Measurements from ENCODE around the gene ROR1. TPM values are rescaled to one million over a fixed set of nuclear protein-coding genes. Genes with fewer than 3 reads are reported as not detected.

The ROR1 gene
- total and polyA plus RNA-seq, 2 of the 13 experiments (the other 11 are each of a cell fraction or from before 2014, with no cell fraction given) = 0.58 to 2.3 TPM

DNA sequence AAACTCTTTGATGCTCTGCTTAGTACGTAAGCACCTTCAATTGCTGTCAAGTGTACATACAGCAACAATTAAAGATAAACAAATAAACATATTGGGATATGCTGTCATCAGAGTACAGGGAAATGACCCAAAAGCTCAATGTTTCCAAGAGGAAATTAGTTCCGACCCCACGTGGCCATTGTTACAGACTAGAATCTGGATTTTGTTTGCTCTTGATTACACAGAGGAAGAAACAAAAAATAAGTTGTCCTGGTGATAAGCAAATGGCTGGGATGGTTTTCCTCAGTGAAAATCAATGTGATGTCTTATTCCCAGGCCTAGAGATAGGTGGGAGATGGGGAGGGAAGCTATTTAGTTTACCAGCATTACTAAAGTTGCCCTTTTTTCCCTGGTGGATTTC is 316.6 kb downstream of the ROR1 start:
- no peaks in the 10 kb centered on the region for H3K36me3 ChIP-seq (replicated peaks in 1 of 2; ENCODE audit: control insufficient read depth in 1 of 2, insufficient read depth in 2 of 2, low read length in 2 of 2)
- no peak for FAIRE-seq
- in situ Hi-C loops (cut with HindIII; ENCODE audit: extremely low pct_ligation_motif_present, low pct_unique_long_range_greater_than_20kb) = no loop called here

More for the DNA sequence above, 316.6 kb downstream of the ROR1 start:
- H3K9me3 ChIP-seq (ENCODE audit: low read length) = no peaks in the 10 kb centered on the region
- H3K9ac ChIP-seq (ENCODE audit: insufficient read depth, low read depth, low read length) = no peak overlapping the region
- no peak for TF ChIP-seq ZNF749 (CRISPR knock-in tag; IDR thresholded peaks at IDR 0.05; ENCODE audit: borderline replicate concordance)
- no peak for TF ChIP-seq NFE2 (CRISPR knock-in tag; IDR thresholded peaks at IDR 0.05)
- no peak for TF ChIP-seq ZKSCAN1 (IDR thresholded peaks at IDR 0.05; ENCODE audit: low read length)
- no peak for TF ChIP-seq MEIS2 (CRISPR knock-in tag; IDR thresholded peaks at IDR 0.05)
- TF ChIP-seq, protein P1, sequence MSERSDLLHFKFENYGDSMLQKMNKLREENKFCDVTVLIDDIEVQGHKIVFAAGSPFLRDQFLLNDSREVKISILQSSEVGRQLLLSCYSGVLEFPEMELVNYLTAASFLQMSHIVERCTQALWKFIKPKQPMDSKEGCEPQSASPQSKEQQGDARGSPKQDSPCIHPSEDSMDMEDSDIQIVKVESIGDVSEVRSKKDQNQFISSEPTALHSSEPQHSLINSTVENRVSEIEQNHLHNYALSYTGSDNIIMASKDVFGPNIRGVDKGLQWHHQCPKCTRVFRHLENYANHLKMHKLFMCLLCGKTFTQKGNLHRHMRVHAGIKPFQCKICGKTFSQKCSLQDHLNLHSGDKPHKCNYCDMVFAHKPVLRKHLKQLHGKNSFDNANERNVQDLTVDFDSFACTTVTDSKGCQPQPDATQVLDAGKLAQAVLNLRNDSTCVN (CRISPR knock-in tag; IDR thresholded peaks at IDR 0.05; ENCODE audit: borderline replicate concordance) = no peak
- TF ChIP-seq, protein P2, sequence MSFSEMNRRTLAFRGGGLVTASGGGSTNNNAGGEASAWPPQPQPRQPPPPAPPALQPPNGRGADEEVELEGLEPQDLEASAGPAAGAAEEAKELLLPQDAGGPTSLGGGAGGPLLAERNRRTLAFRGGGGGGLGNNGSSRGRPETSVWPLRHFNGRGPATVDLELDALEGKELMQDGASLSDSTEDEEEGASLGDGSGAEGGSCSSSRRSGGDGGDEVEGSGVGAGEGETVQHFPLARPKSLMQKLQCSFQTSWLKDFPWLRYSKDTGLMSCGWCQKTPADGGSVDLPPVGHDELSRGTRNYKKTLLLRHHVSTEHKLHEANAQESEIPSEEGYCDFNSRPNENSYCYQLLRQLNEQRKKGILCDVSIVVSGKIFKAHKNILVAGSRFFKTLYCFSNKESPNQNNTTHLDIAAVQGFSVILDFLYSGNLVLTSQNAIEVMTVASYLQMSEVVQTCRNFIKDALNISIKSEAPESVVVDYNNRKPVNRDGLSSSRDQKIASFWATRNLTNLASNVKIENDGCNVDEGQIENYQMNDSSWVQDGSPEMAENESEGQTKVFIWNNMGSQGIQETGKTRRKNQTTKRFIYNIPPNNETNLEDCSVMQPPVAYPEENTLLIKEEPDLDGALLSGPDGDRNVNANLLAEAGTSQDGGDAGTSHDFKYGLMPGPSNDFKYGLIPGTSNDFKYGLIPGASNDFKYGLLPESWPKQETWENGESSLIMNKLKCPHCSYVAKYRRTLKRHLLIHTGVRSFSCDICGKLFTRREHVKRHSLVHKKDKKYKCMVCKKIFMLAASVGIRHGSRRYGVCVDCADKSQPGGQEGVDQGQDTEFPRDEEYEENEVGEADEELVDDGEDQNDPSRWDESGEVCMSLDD (CRISPR knock-in tag; IDR thresholded peaks at IDR 0.05; ENCODE audit: borderline replicate concordance) = no peak
- TF ChIP-seq, protein P3, sequence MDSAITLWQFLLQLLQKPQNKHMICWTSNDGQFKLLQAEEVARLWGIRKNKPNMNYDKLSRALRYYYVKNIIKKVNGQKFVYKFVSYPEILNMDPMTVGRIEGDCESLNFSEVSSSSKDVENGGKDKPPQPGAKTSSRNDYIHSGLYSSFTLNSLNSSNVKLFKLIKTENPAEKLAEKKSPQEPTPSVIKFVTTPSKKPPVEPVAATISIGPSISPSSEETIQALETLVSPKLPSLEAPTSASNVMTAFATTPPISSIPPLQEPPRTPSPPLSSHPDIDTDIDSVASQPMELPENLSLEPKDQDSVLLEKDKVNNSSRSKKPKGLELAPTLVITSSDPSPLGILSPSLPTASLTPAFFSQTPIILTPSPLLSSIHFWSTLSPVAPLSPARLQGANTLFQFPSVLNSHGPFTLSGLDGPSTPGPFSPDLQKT (CRISPR knock-in tag; IDR thresholded peaks at IDR 0.05; ENCODE audit: borderline replicate concordance) = no peak
- TF ChIP-seq HIVEP1 (CRISPR knock-in tag; IDR thresholded peaks at IDR 0.05) = no peak
- no peak for TF ChIP-seq REXO4 (CRISPR knock-in tag; IDR thresholded peaks at IDR 0.05; ENCODE audit: borderline replicate concordance)
- no peak for TF ChIP-seq TCF7 (IDR thresholded peaks at IDR 0.05; ENCODE audit: low read depth)
- no peak for TF ChIP-seq ZNF432 (CRISPR knock-in tag; IDR thresholded peaks at IDR 0.05; ENCODE audit: borderline replicate concordance)
- TF ChIP-seq GATAD1 (CRISPR knock-in tag; IDR thresholded peaks at IDR 0.05) = no peak
- no peak for TF ChIP-seq SMARCC2 (IDR thresholded peaks at IDR 0.05)
- no peak for TF ChIP-seq ATF1 (CRISPR knock-in tag; IDR thresholded peaks at IDR 0.05)
- TF ChIP-seq DR1 (CRISPR knock-in tag; IDR thresholded peaks at IDR 0.05) = no peak
- no peak for TF ChIP-seq ZC3H4 (CRISPR knock-in tag; IDR thresholded peaks at IDR 0.05; ENCODE audit: borderline replicate concordance)
- no peak for TF ChIP-seq NCOR1 (IDR thresholded peaks at IDR 0.05; ENCODE audit: borderline replicate concordance, low read length)
- no peak for TF ChIP-seq TAF15 (IDR thresholded peaks at IDR 0.05; ENCODE audit: low read depth, low read length, poor library complexity, severe bottlenecking)
- no peak overlapping the region for H3K4me2 ChIP-seq (ENCODE audit: low read depth, low read length)
- H3K79me2 ChIP-seq (ENCODE audit: insufficient read depth, low read length) = no peaks in the 10 kb centered on the region
- BruUV-seq (replicated peaks) = no TSS peak
- ChIA-PET CTCF (ENCODE audit: low intra/inter-chr PET ratio, low total read pairs) (no interaction called here), POLR2A (no interaction called here)
- H3K27me3 ChIP-seq (ENCODE audit: control insufficient read depth in 1 of 2, insufficient read depth in 2 of 2, low read length in 2 of 2) = no peaks in the 10 kb centered on the region
- H3K27ac ChIP-seq (ENCODE audit: extremely low read length, insufficient read depth, low read length) = no peak overlapping the region
- no peaks in the 10 kb centered on the region for H3K4me1 ChIP-seq (ENCODE audit: insufficient read depth, low read length)
- no peak for ATAC-seq
- H2AFZ ChIP-seq (ENCODE audit: low read length) = no peak overlapping the region
- intact Hi-C loops (cut with micrococcal nuclease; ENCODE audit: unreplicated experiment) = no loop called here
- DNase-seq (ENCODE audit: low spot score) = no peak
- WGBS (ENCODE audit: low lambda C conversion rate) = 54% methylated on average over 3 of the region's 3 CpGs
- H4K20me1 ChIP-seq (ENCODE audit: insufficient read depth, low read length) = no peaks in the 10 kb centered on the region
- no peak overlapping the region for H3K4me3 ChIP-seq (replicated peaks in 1 of 3; ENCODE audit: insufficient read depth in 1 of 3, low read depth in 2 of 3, low read length in 3 of 3)

All from HepG2 (cell line).